ENCODE data around the gene RYR2. TPM values are rescaled to one million over a fixed set of nuclear protein-coding genes. Genes with fewer than 3 reads are reported as not detected.

Gene RYR2
- polyA plus RNA-seq, 1 experiment = not detected

GRCh38 chr1:237756304-237756967 is 714.5 kb downstream of the RYR2 start:
- no peak for DNase-seq (ENCODE audit: low read depth)
- H3K27me3 ChIP-seq (ENCODE audit: control insufficient read depth, insufficient read depth, low read length) = no peaks in the 10 kb centered on the region
- ChIA-PET POLR2A (interaction anchor here (0.6 kb wide), 1 partner anchor 10 kb away, joined by 3 read pairs; no protein-coding TSS in a partner anchor), CTCF (interaction anchor here (0.6 kb wide), 1 partner anchor 11 kb away, joined by 3 read pairs; no protein-coding TSS in a partner anchor)
- no peaks in the 10 kb centered on the region for H3K36me3 ChIP-seq (ENCODE audit: control insufficient read depth, insufficient read depth, low read length)
- H3K4me3 ChIP-seq (ENCODE audit: low read depth, low read length) = no peak overlapping the region
- TF ChIP-seq CTCF (IDR thresholded peaks at IDR 0.05; ENCODE audit: insufficient read depth, low read depth, low read length) = no peak

- CTCF ChIA-PET = no interaction called here
- Histone ChIP-seq H3K4me3 (ENCODE audit: low read depth, low read length) (no peak overlapping the region), H3K27me3 (ENCODE audit: control insufficient read depth, insufficient read depth, low read length) (no peaks in the 10 kb centered on the region), H3K36me3 (ENCODE audit: control insufficient read depth, insufficient read depth, low read length) (no peaks in the 10 kb centered on the region)
- POLR2A ChIA-PET = no interaction called here
- TF ChIP-seq CTCF (IDR thresholded peaks at IDR 0.05; ENCODE audit: insufficient read depth, low read depth, low read length) = no peak
- DNase-seq (ENCODE audit: low read depth) = no peak
These were observed 717.4 kb downstream of the RYR2 start for GRCh38 chr1:237759377-237759776.

- CTCF ChIA-PET = no interaction called here
These were observed 719.0 kb downstream of the RYR2 start for GRCh38 chr1:237760951-237761350.

GRCh38 chr1:237763137-237763536 is 721.2 kb downstream of the RYR2 start:
- POLR2A ChIA-PET = no interaction called here
- DNase-seq (ENCODE audit: low read depth) = no peak
- Histone ChIP-seq H3K27me3 (ENCODE audit: control insufficient read depth, insufficient read depth, low read length) (no peaks in the 10 kb centered on the region), H3K4me3 (ENCODE audit: low read depth, low read length) (no peak overlapping the region), H3K36me3 (ENCODE audit: control insufficient read depth, insufficient read depth, low read length) (no peaks in the 10 kb centered on the region)
- TF ChIP-seq CTCF (IDR thresholded peaks at IDR 0.05; ENCODE audit: insufficient read depth, low read depth, low read length) = no peak
- CTCF ChIA-PET = no interaction called here

More at GRCh38 chr1:237760951-237761350, 719.0 kb downstream of the RYR2 start:
- H3K4me3 ChIP-seq (ENCODE audit: low read depth, low read length) = no peak overlapping the region
- TF ChIP-seq CTCF (IDR thresholded peaks at IDR 0.05; ENCODE audit: insufficient read depth, low read depth, low read length) = no peak
- POLR2A ChIA-PET = no interaction called here
- DNase-seq (ENCODE audit: low read depth) = no peak
- H3K36me3 ChIP-seq (ENCODE audit: control insufficient read depth, insufficient read depth, low read length) = no peaks in the 10 kb centered on the region
- H3K27me3 ChIP-seq (ENCODE audit: control insufficient read depth, insufficient read depth, low read length) = no peaks in the 10 kb centered on the region

- Histone ChIP-seq H3K36me3 (ENCODE audit: control insufficient read depth, insufficient read depth, low read length) (no peaks in the 10 kb centered on the region), H3K4me3 (ENCODE audit: low read depth, low read length) (no peak overlapping the region), H3K27me3 (ENCODE audit: control insufficient read depth, insufficient read depth, low read length) (no peaks in the 10 kb centered on the region)
- no peak for TF ChIP-seq CTCF (IDR thresholded peaks at IDR 0.05; ENCODE audit: insufficient read depth, low read depth, low read length)
- ChIA-PET POLR2A (no interaction called here), CTCF (no interaction called here)
- no peak for DNase-seq (ENCODE audit: low read depth)
These were observed 721.8 kb downstream of the RYR2 start for GRCh38 chr1:237763751-237764150.

Measured in BJ (cell line).